Astrocyte of the cerebellum (primary cell): ENCODE results near the gene HCFC1.

Source experiments
- DNase-seq: peaks from one replicate; pipeline ENCODE4 v3.0.0-alpha.2; 2011; ENCODE audit warnings: low read depth
- H3K4me3 ChIP-seq: 2 replicates; pipeline ENCODE4 v1.5.1; 2011; ENCODE audit warnings: mild to moderate bottlenecking, low read depth, low read length, moderate library complexity
- CTCF ChIP-seq: IDR thresholded peaks from 2 replicates; pipeline ENCODE4 v1.5.1; 2012; ENCODE audit warnings: low read length, low read depth, moderate library complexity, mild to moderate bottlenecking; ENCODE audit errors: missing control alignments
- in situ Hi-C: cut with HindIII; loops from 2 replicates; pipeline ENCODE4 v1.10.0; 2017; ENCODE audit warnings: low sequenced_read_pairs

HCFC1 gene

GRCh38 chrX:153921070-153921469 lies 50.5 kb downstream of the HCFC1 start:
- in situ Hi-C loops, result no loop called here
- DNase-seq, result no peak
- no peak for TF ChIP-seq CTCF
- no peak overlapping the region for H3K4me3 ChIP-seq

- DNase-seq, result no peak
- in situ Hi-C loops, result no loop called here
- TF ChIP-seq CTCF, result no peak
- no peak overlapping the region for H3K4me3 ChIP-seq
Measured at GRCh38 chrX:153920546-153920945, 51.1 kb downstream of the HCFC1 start.

- no peak overlapping the region for H3K4me3 ChIP-seq
- in situ Hi-C loops, result no loop called here
- TF ChIP-seq CTCF, result no peak
- no peak for DNase-seq
Measured at GRCh38 chrX:153919281-153919680, 52.3 kb downstream of the HCFC1 start.

- H3K4me3 ChIP-seq, result no peak overlapping the region
- DNase-seq, result no peak
- in situ Hi-C loops, result no loop called here
- no peak for TF ChIP-seq CTCF
Measured at GRCh38 chrX:153917869-153918268, 53.7 kb downstream of the HCFC1 start.

- in situ Hi-C loops, result no loop called here
- no peak for TF ChIP-seq CTCF
Measured at GRCh38 chrX:153913701-153914100, 57.9 kb downstream of the HCFC1 start.

GRCh38 chrX:153913211-153913610 lies 58.4 kb downstream of the HCFC1 start:
- in situ Hi-C loops, result no loop called here
- H3K4me3 ChIP-seq, result no peak overlapping the region
- TF ChIP-seq CTCF, result no peak
- DNase-seq, result no peak

More at GRCh38 chrX:153913701-153914100, 57.9 kb downstream of the HCFC1 start:
- no peak for DNase-seq
- no peak overlapping the region for H3K4me3 ChIP-seq

- in situ Hi-C loops, result no loop called here
- DNase-seq, result no peak
- no peak overlapping the region for H3K4me3 ChIP-seq
- TF ChIP-seq CTCF, result no peak
Measured at GRCh38 chrX:153911798-153912197, 59.8 kb downstream of the HCFC1 start.
